Camera-type eye (tissue), 1 donor: ENCODE data around the gene GPX2. TPM values are rescaled to one million over a fixed set of nuclear protein-coding genes. Genes with fewer than 3 reads are reported as not detected.

ENCODE experiments used
- total RNA-seq: library from RNA; depleted of rRNA; stranded (reverse); fragments of >200 nt; gene quantifications from one replicate; pipeline ENCODE4 v1.2.3, GENCODE V29; 2014

The GPX2 gene
- total RNA-seq = 1.5 TPM

DNA sequence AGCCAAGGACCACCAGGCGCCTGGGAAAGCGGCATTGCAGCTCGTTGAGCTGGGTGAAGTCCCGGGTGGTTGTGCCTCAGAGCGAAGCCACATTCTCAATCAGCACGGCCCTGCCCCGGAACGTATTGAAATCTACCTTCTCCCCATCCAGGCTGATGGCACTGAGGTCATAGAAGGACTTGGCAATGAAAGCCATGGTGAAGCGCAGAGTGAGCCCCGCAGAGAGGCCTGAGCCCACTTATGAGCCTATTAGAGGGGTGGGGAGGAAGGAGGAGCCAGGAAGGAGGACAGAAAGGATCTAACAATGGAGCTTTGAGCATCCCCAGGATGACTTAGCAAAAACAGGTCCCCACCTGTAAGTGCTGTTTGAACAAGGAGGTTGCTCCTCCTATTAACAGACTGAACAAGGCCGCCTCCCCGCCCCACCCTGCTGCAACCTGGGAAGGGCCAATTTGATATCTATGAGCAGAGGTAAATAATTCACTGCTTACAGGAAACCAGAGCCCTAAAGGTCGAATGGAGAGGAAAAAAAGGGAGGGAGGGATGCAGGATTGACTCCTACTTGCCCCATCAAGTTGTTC, at the start of gene GPX2:
Gene GPX2 (minus strand): TSS at position 215 of the 581 bp plus-strand sequence. CDS start 19 bp downstream, at position 196.

DNA sequence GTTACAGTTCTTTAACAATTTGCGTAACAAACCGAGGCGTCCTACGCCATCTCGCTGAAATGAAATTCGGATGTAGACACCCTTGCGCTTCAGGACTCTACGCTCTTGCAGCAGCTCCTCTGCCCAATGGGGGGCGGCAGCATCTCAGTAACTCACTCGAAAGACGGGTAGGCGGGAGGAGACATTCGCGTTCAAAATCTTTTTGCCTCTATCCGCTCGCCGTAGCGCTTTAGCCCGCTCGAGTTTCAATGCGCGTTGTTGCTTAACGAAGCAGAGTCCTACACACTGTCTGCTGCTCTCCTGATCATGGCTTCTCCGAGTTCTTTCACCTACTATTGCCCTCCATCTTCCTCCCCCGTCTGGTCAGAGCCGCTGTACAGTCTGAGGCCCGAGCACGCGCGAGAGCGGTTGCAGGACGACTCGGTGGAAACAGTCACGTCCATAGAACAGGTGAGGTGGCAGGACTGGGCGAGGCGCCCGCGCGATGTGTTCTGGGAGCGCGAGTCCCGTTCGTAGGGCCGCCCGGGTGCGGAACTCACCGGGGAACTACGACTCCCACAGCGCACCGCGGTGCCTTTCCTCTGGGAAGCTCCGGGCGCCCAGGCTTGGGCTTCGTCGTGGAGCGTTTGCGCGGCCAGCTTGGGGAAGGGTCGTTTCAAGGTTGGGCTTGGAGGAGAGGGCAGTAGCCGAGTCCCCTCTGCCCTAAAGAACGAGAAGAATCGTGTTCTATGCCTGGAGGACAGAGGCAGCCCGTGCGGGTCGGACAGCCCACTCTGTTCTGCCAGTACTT, 44.3 kb upstream of the GPX2 start, which contains the start of gene FNTB:
Gene FNTB (plus strand): TSS at position 248 of the 790 bp plus-strand sequence. CDS start 59 bp downstream, at position 307.

DNA sequence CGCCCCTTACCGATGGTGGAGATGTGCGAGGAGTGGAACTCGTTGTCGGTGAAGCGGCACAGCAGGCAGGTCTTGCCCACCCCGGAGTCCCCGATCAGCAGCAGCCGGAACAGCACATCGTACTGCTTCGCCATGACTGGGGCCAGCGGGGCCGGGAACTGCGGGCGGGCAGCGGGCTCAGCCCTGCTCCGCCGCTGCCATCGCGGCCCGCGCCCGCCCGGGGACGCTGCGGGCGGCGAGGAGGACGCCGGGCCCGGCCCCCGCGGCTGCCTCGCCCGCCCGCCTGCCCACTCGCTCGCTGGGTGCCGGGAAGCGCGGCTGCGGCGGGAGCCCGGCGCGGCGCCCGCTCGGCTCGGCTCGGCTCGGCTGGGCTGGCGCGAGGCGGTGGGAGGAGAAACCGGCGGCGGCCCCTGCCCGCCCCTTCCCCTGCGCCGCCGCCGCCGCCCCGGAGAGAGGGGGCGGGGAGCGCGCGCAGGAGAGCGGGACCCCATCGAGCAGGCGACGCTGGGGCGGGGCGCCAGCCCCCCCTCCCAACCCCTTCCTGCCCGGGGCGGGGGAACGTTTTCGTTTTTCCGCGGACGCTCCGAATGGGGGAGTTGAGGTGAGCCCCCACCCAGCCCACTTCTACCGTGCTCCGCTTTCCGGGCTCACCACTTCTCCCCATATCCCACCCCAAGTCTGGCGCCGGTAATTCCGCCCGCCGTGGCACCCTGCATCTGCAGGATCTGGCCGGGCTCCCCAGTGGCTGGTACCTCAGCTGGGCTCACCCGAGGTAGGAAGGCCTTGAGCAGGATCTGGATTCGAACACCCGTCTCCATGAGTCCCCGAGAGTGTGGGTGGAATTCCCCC, 29.6 kb upstream of the GPX2 start, which contains the start of gene RAB15:
Gene RAB15 (minus strand): TSS at position 394 of the 849 bp plus-strand sequence. CDS start 260 bp downstream, at position 134.

GRCh38 chr14:64914237-64915028, 28.1 kb downstream of the GPX2 start, which contains the start of gene CHURC1:
CHURC1 (plus strand) TSS chr14:64914455; CDS start chr14:64914496, 41 bp downstream.

Other genes starting within 250 kb of the GPX2 start
- 47.5 TPM for gene PLEKHG3, start 238.3 kb downstream of the GPX2 start, total RNA-seq
- gene SPTB, start 62.8 kb downstream of the GPX2 start, total RNA-seq = 25.2 TPM
- gene CHURC1, start 28.3 kb downstream of the GPX2 start, total RNA-seq = 89.7 TPM
- 9.0 TPM for gene RAB15, start 29.6 kb upstream of the GPX2 start, total RNA-seq
- 14.3 TPM for gene FNTB, start 44.1 kb upstream of the GPX2 start, total RNA-seq
- 55.3 TPM for gene MAX, start 159.8 kb upstream of the GPX2 start, total RNA-seq